Measurements from ENCODE around the gene CPD.

DNA sequence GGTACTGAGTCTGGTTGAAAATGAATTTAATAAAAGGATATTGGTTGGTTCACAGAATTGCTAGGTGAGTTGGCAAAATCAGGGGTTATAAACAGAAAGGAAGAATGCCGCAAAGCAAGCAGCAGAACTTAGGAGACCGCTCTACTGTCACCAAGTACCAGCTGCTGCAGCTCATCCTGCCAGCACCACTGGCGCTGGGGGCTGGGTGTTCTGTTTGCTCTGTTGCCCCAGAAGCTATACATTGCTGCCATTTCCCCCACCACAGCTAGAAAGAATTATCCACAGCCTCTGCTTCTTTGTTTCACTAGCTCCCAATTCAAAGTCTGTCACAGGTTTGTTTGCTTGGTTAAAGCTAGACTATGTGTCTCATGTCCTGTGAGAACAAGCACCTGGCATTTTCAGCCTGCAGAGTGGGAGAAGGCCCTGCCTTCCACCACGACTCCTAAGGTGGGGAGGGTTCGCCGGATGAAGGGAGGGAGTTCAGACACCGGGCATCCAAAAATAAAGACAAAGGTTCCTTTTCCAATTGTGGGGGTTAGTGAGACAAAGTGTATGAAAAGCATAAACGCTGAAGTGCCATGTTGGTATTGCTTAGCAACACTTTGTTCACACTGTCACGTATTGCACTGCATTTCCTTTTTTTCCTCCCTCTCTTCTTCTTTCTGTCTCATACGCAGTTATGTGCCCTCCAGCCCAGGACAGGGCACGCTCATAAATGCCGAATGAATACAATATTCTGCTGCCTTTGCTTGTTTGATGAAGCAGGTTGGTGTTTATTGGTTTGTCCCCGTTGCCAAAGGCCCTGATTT, 9.6 kb upstream of the CPD start:
- TF ChIP-seq, protein P1, sequence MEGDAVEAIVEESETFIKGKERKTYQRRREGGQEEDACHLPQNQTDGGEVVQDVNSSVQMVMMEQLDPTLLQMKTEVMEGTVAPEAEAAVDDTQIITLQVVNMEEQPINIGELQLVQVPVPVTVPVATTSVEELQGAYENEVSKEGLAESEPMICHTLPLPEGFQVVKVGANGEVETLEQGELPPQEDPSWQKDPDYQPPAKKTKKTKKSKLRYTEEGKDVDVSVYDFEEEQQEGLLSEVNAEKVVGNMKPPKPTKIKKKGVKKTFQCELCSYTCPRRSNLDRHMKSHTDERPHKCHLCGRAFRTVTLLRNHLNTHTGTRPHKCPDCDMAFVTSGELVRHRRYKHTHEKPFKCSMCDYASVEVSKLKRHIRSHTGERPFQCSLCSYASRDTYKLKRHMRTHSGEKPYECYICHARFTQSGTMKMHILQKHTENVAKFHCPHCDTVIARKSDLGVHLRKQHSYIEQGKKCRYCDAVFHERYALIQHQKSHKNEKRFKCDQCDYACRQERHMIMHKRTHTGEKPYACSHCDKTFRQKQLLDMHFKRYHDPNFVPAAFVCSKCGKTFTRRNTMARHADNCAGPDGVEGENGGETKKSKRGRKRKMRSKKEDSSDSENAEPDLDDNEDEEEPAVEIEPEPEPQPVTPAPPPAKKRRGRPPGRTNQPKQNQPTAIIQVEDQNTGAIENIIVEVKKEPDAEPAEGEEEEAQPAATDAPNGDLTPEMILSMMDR (IDR thresholded peaks at IDR 0.05), result no peak
- no peak for TF ChIP-seq EP300 (IDR thresholded peaks at IDR 0.05)
- TF ChIP-seq POLR2A (IDR thresholded peaks at IDR 0.05), result no peak

Measured in tibial nerve (tissue), 4 donors.